HepG2 (cell line): ENCODE data around the gene EXOC5. TPM values are rescaled to one million over a fixed set of nuclear protein-coding genes. Genes with fewer than 3 reads are reported as not detected.

ENCODE experiments used
- ATAC-seq: fragments of 200-7000 bp; cut with Tn5 transposase; 3 replicates; pipeline ENCODE4 v1.9.1; 2020; ENCODE audit warnings: mild to moderate bottlenecking, moderate library complexity
- BruUV-seq: library from RNA; stranded (reverse); fragments of 400-500 nt; replicated peaks from 2 replicates; lab custom pipeline; 2021; lab: Mats Ljungman, UMichigan
- CTCF ChIA-PET: fragments of 300-600 bp; formaldehyde crosslinking; extraction: SDS; loops from one replicate; lab custom pipeline; 2021; ENCODE audit warnings: low total read pairs, inconsistent platforms, low intra/inter-chr PET ratio; lab: Yijun Ruan, JAX
- POLR2A ChIA-PET: fragments of 350-600 bp; sonication (Branson Sonifier 250); formaldehyde crosslinking; loops from one replicate; lab custom pipeline; 2020; ENCODE audit warnings: antibody characterized with exemption, inconsistent platforms; lab: Yijun Ruan, JAX
- DNase-seq: peaks from one replicate; pipeline ENCODE4 v3.0.0-alpha.2; 2015; ENCODE audit warnings: low spot score
- FAIRE-seq: peaks from 3 replicates; lab custom pipeline; 2011; peaks lifted over from hg19 to GRCh38; lab: Jason Lieb, UNC
- H2AFZ ChIP-seq: one replicate; pipeline ENCODE4 v1.6.1; 2011; ENCODE audit warnings: low read length, inconsistent platforms
- H3K27ac ChIP-seq: fragments of 300-600 bp; 3 replicates; pipeline ENCODE4 v1.8.0; 2011; ENCODE audit warnings: mixed run types, mild to moderate bottlenecking, mixed read lengths, low read length, inconsistent platforms; ENCODE audit not compliant: insufficient read depth; ENCODE audit errors: extremely low read length
- H3K27me3 ChIP-seq, 2 experiments: fragments of 200-600 bp in 1 of 2; 2 replicates in 1 of 2; 3 replicates in 1 of 2; pipeline versions ENCODE4 v1.6.0 to v1.8.0; 2011; ENCODE audit warnings: low read length in 2 of 2, mild to moderate bottlenecking in 2 of 2, moderate library complexity in 2 of 2, inconsistent platforms in 1 of 2; ENCODE audit not compliant: insufficient read depth in 2 of 2, control insufficient read depth in 1 of 2
- H3K36me3 ChIP-seq, 2 experiments: fragments of 200-600 bp in 1 of 2; replicated peaks in 1 of 2; 2 replicates in 1 of 2; 3 replicates in 1 of 2; pipeline versions ENCODE4 v1.5.1 to v1.8.0; 2011; ENCODE audit warnings: low read length in 2 of 2, inconsistent platforms in 1 of 2; ENCODE audit not compliant: insufficient read depth in 2 of 2, control insufficient read depth in 1 of 2
- H3K4me1 ChIP-seq: 2 replicates; pipeline ENCODE4 v1.5.1; 2012; ENCODE audit warnings: low read length, inconsistent platforms; ENCODE audit not compliant: insufficient read depth
- H3K4me2 ChIP-seq: 2 replicates; pipeline ENCODE4 v1.6.0; 2011; ENCODE audit warnings: low read depth, low read length, inconsistent platforms
- H3K4me3 ChIP-seq, 3 experiments: fragments of 200-600 bp in 1 of 3; sonication (generic), shearing (Covaris generic) in 1 of 3; replicated peaks in 1 of 3; 2 replicates each; pipeline ENCODE4 v1.5.1; 2011 to 2016; ENCODE audit warnings: low read length in 3 of 3, inconsistent platforms in 2 of 3, low read depth in 2 of 3, mild to moderate bottlenecking in 2 of 3, control low read depth in 1 of 3, mixed read lengths in 1 of 3; ENCODE audit not compliant: insufficient read depth in 1 of 3
- H3K79me2 ChIP-seq: one replicate; pipeline ENCODE4 v1.6.1; 2011; ENCODE audit warnings: low read length, inconsistent platforms; ENCODE audit not compliant: insufficient read depth
- H3K9ac ChIP-seq: 2 replicates; pipeline ENCODE4 v1.6.0; 2011; ENCODE audit warnings: mild to moderate bottlenecking, low read depth, low read length, inconsistent platforms; ENCODE audit not compliant: insufficient read depth
- H3K9me3 ChIP-seq: 2 replicates; pipeline ENCODE4 v1.5.1; 2012; ENCODE audit warnings: mild to moderate bottlenecking, low read length
- H4K20me1 ChIP-seq: 2 replicates; pipeline ENCODE4 v1.6.0; 2011; ENCODE audit warnings: inconsistent platforms, mild to moderate bottlenecking, low read length, moderate library complexity; ENCODE audit not compliant: insufficient read depth
- ARNT2 ChIP-seq: sonication (generic); formaldehyde crosslinking; IDR thresholded peaks from 2 replicates; pipeline ENCODE4 v1.8.0; 2022; ENCODE audit warnings: mild to moderate bottlenecking, low read depth, missing genetic modification reagents, moderate library complexity
- EHMT2 ChIP-seq: fragments of 200-600 bp; sonication (generic); IDR thresholded peaks from 2 replicates; pipeline ENCODE4 v1.7.0; 2017; ENCODE audit warnings: antibody characterized with exemption, low read depth, low read length, borderline replicate concordance
- ERF ChIP-seq: IDR thresholded peaks from 2 replicates; pipeline ENCODE4 v1.6.1; 2018; ENCODE audit warnings: missing biosample characterization, missing genetic modification reagents
- FOXJ3 ChIP-seq: sonication (generic); formaldehyde crosslinking; IDR thresholded peaks from 2 replicates; pipeline ENCODE4 v1.4.0; 2020; ENCODE audit warnings: missing genetic modification reagents, mild to moderate bottlenecking, borderline replicate concordance
- FOXM1 ChIP-seq: sonication (generic); formaldehyde crosslinking; IDR thresholded peaks from 2 replicates; pipeline ENCODE4 v1.5.0; 2020; ENCODE audit warnings: missing genetic modification reagents
- MEIS2 ChIP-seq: sonication (generic); formaldehyde crosslinking; IDR thresholded peaks from 2 replicates; pipeline ENCODE4 v1.9.0; 2021; ENCODE audit warnings: mild to moderate bottlenecking, missing genetic modification reagents
- POLR2AphosphoS5 ChIP-seq: IDR thresholded peaks from 2 replicates; pipeline ENCODE4 v1.6.1; 2012; ENCODE audit warnings: low read depth, low read length
- RXRA ChIP-seq: sonication (generic); formaldehyde crosslinking; IDR thresholded peaks from 2 replicates; pipeline ENCODE4 v1.5.1; 2020; ENCODE audit warnings: missing genetic modification reagents
- SMC3 ChIP-seq: IDR thresholded peaks from 2 replicates; pipeline ENCODE4 v1.6.1; 2011; ENCODE audit warnings: low read length, improper control_type of control experiment
- SP5 ChIP-seq: IDR thresholded peaks from 2 replicates; pipeline ENCODE4 v1.6.1; 2016; ENCODE audit warnings: low read depth, borderline replicate concordance
- ZNF253 ChIP-seq: sonication (generic); formaldehyde crosslinking; IDR thresholded peaks from 2 replicates; pipeline ENCODE4 v1.8.0; 2022; ENCODE audit warnings: mild to moderate bottlenecking, missing genetic modification reagents, borderline replicate concordance
- ZNF354B ChIP-seq: sonication (generic); formaldehyde crosslinking; IDR thresholded peaks from 2 replicates; pipeline ENCODE4 v1.8.0; 2022; ENCODE audit warnings: mild to moderate bottlenecking, missing genetic modification reagents
- WGBS: methylation state at CpG from one replicate; pipeline ENCODE4 v1.1.6; 2017; ENCODE audit warnings: low lambda C conversion rate; 5-methylcytosine and 5-hydroxymethylcytosine counted together
- in situ Hi-C: cut with HindIII; loops from 2 replicates; pipeline ENCODE4 v1.10.0; 2017; ENCODE audit warnings: low pct_unique_long_range_greater_than_20kb; ENCODE audit not compliant: extremely low pct_ligation_motif_present
- intact Hi-C: fragments of 100-400 bp; cut with micrococcal nuclease; formaldehyde crosslinking; loops from one replicate; pipeline ENCODE4 v1.10.0; 2022; ENCODE audit not compliant: unreplicated experiment
- polyA plus RNA-seq, 8 experiments: library from polyadenylated mRNA; depleted of rRNA in 3 of 8; stranded (reverse) in 7 of 8; unstranded in 1 of 8; fragments of >200 nt; fragmentation: Illumina TruSeq in 4 of 8; extraction: Trizol in 4 of 8; gene quantifications; 2 replicates each; pipeline versions ENCODE4 v1.2.1 to v1.2.3, GENCODE V29; 2011 to 2016; ENCODE audit warnings: low read depth in 4 of 8, missing spikeins in 1 of 8, mixed read lengths in 1 of 8; ENCODE audit not compliant: insufficient read depth in 1 of 8
- total RNA-seq, 5 experiments: library from RNA; depleted of rRNA; stranded (reverse); fragments of >200 nt; fragmentation: Illumina TruSeq; extraction: Trizol; gene quantifications; 2 replicates each; pipeline ENCODE4 v1.2.3, GENCODE V29; 2016; ENCODE audit warnings: low read depth in 1 of 5
- TF ChIP-seq, protein P1 (sequence below): IDR thresholded peaks from 2 replicates; pipeline ENCODE4 v1.6.1; 2016; ENCODE audit warnings: missing compliant biosample characterization, missing genetic modification reagents, borderline replicate concordance
- TF ChIP-seq, protein P2 (sequence below): sonication (generic); formaldehyde crosslinking; IDR thresholded peaks from 2 replicates; pipeline ENCODE4 v1.4.0; 2020; ENCODE audit warnings: missing genetic modification reagents, borderline replicate concordance

Gene EXOC5
- total and polyA plus RNA-seq, 2 of the 13 experiments (the other 11 are each of a cell fraction or from before 2014, with no cell fraction given) = 15.1 to 43.8 TPM

DNA sequence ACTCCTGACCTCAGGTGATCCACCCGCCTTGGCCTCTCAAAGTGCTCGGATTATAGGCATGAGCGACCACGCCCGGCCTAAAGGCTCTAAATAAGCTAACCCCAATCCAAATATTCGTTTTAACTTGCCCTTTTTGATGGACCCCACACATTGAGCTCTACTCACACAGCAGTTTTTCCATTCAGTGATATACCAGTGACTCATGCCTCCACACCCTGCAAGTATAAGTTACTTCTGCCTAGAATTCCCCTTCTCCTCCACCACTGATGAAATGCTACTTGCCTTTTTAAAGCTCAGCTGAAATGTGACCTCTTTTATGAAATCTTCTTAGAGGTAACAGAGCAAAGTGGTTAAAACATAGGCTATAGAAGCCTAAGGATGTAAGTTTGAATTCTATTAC is 68.8 kb downstream of the EXOC5 start:
- TF ChIP-seq ARNT2 = no peak
- CTCF ChIA-PET = no interaction called here
- Histone ChIP-seq H3K36me3 (no peaks in the 10 kb centered on the region), H3K27me3 (no peaks in the 10 kb centered on the region), H4K20me1 (no peaks in the 10 kb centered on the region), H3K4me3 (no peak overlapping the region), H3K4me1 (no peaks in the 10 kb centered on the region), H3K27ac (no peak overlapping the region), H3K79me2 (no peaks in the 10 kb centered on the region), H3K4me2 (no peak overlapping the region), H2AFZ (no peak overlapping the region), H3K9ac (no peak overlapping the region), H3K9me3 (no peaks in the 10 kb centered on the region)
- POLR2A ChIA-PET = no interaction called here
- no peak for FAIRE-seq
- BruUV-seq = no TSS peak
- no peak for ATAC-seq
- in situ Hi-C loops = loop anchor here (25.0 kb wide), 1 partner anchor 538 kb away; no protein-coding TSS in a partner anchor
- 71% methylated on average over 6 of the region's 6 CpGs for WGBS
- no peak for DNase-seq
- intact Hi-C loops = loop anchor here (10.0 kb wide), 1 partner anchor 95 kb away; no protein-coding TSS in a partner anchor

DNA sequence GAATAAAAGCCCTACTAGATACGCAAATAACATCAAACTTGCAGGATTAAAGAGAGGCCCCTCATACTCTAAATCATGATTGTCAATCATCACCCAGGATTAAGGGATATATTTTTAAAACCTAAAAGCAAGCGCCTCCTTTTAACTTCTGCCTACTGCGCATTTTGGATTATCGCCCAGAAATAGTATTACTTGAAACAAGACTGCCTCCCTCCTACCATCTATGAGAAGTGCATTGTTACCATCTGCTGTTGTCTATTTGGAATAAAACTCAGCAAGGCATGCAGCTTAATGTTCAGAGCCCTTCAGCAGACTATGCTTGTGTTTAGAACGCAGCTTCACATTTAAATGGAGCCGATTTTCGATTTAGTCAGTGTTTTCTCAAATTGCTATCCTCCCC is 79.6 kb downstream of the EXOC5 start:
- H3K4me2 ChIP-seq = no peak overlapping the region
- H3K27me3 ChIP-seq = peaks cover 0 to 10% of the 10 kb centered on the region in 2 experiments; a peak in 2 of 5 replicates
- in situ Hi-C loops (loop anchor here (5.0 to 25.0 kb wide), 2 partner anchors 527 to 697 kb away; no protein-coding TSS in a partner anchor), intact Hi-C loops (loop anchor here (10.0 kb wide), 2 partner anchors 524 to 634 kb away; no protein-coding TSS in a partner anchor)
- H3K4me1 ChIP-seq = no peaks in the 10 kb centered on the region
- H3K79me2 ChIP-seq = no peaks in the 10 kb centered on the region
- FAIRE-seq = no peak
- H3K9ac ChIP-seq = no peak overlapping the region
- DNase-seq = peak; percentile 3
- no peaks in the 10 kb centered on the region for H3K9me3 ChIP-seq
- WGBS = 8% methylated on average over 7 of the region's 7 CpGs
- no peak overlapping the region for H3K4me3 ChIP-seq
- no TSS peak for BruUV-seq
- CTCF ChIA-PET = interaction anchor here (1.2 kb wide), 1 partner anchor 529 kb away, joined by 3 read pairs; no protein-coding TSS in a partner anchor
- no peaks in the 10 kb centered on the region for H3K36me3 ChIP-seq
- ATAC-seq = peak; percentile 46; the same call in 1 of the 3 replicates
- H3K27ac ChIP-seq = no peak overlapping the region
- no peaks in the 10 kb centered on the region for H4K20me1 ChIP-seq
- H2AFZ ChIP-seq = no peak overlapping the region
- POLR2A ChIA-PET = no interaction called here
- TF ChIP-seq EHMT2 (no peak), ERF (CRISPR knock-in tag) (no peak), MEIS2 (CRISPR knock-in tag) (no peak), FOXJ3 (CRISPR knock-in tag) (no peak), SMC3 (0 out of 2 replicates have a peak, but pooled peaks have one; percentile 2), SP5 (CRISPR knock-in tag) (no peak), FOXM1 (CRISPR knock-in tag) (no peak), POLR2AphosphoS5 (no peak), ZNF253 (no peak), ZNF354B (CRISPR knock-in tag) (no peak), RXRA (no peak)
- TF ChIP-seq, protein P1, sequence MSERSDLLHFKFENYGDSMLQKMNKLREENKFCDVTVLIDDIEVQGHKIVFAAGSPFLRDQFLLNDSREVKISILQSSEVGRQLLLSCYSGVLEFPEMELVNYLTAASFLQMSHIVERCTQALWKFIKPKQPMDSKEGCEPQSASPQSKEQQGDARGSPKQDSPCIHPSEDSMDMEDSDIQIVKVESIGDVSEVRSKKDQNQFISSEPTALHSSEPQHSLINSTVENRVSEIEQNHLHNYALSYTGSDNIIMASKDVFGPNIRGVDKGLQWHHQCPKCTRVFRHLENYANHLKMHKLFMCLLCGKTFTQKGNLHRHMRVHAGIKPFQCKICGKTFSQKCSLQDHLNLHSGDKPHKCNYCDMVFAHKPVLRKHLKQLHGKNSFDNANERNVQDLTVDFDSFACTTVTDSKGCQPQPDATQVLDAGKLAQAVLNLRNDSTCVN = no peak
- TF ChIP-seq, protein P2, sequence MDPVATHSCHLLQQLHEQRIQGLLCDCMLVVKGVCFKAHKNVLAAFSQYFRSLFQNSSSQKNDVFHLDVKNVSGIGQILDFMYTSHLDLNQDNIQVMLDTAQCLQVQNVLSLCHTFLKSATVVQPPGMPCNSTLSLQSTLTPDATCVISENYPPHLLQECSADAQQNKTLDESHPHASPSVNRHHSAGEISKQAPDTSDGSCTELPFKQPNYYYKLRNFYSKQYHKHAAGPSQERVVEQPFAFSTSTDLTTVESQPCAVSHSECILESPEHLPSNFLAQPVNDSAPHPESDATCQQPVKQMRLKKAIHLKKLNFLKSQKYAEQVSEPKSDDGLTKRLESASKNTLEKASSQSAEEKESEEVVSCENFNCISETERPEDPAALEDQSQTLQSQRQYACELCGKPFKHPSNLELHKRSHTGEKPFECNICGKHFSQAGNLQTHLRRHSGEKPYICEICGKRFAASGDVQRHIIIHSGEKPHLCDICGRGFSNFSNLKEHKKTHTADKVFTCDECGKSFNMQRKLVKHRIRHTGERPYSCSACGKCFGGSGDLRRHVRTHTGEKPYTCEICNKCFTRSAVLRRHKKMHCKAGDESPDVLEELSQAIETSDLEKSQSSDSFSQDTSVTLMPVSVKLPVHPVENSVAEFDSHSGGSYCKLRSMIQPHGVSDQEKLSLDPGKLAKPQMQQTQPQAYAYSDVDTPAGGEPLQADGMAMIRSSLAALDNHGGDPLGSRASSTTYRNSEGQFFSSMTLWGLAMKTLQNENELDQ = no peak
